H9 (cell line): ENCODE results near the gene ASMTL. TPM values are rescaled to one million over a fixed set of nuclear protein-coding genes. Genes with fewer than 3 reads are reported as not detected.
"Not testable (repeated sequence)": the region's sequence is repeated elsewhere in the genome, so short reads cannot be mapped to it uniquely, and the experiment has no call there.

Experiments used
- DNase-seq: peaks from one replicate; pipeline ENCODE4 v3.0.0-alpha.2; 2017
- H2AFZ ChIP-seq: one replicate; pipeline ENCODE4 v1.6.1; 2013; ENCODE audit warnings: mild to moderate bottlenecking, low read length, control low read depth, moderate library complexity
- H2AK5ac ChIP-seq: 2 replicates; pipeline ENCODE4 v1.6.1; 2013; ENCODE audit warnings: low read length, control low read depth, mixed read lengths; ENCODE audit not compliant: insufficient read length
- H2BK120ac ChIP-seq: one replicate; pipeline ENCODE4 v1.6.1; 2013; ENCODE audit warnings: low read depth, mild to moderate bottlenecking, low read length, control low read depth, inconsistent platforms; ENCODE audit not compliant: poor library complexity, severe bottlenecking
- H2BK12ac ChIP-seq: 2 replicates; pipeline ENCODE4 v1.6.1; 2013; ENCODE audit warnings: low read length, control low read depth, mixed read lengths, low read depth; ENCODE audit not compliant: insufficient read length
- H2BK15ac ChIP-seq: 2 replicates; pipeline ENCODE4 v1.6.1; 2013; ENCODE audit warnings: low read depth, low read length, control low read depth
- H2BK20ac ChIP-seq: one replicate; pipeline ENCODE4 v1.6.1; 2013; ENCODE audit warnings: low read depth, mild to moderate bottlenecking, low read length, control low read depth, inconsistent platforms; ENCODE audit not compliant: poor library complexity, severe bottlenecking
- H2BK5ac ChIP-seq: 2 replicates; pipeline ENCODE4 v1.6.1; 2013; ENCODE audit warnings: low read length, control low read depth, mixed read lengths; ENCODE audit not compliant: insufficient read length
- H3K14ac ChIP-seq: 2 replicates; pipeline ENCODE4 v1.6.1; 2013; ENCODE audit warnings: low read length, control low read depth; ENCODE audit not compliant: insufficient read depth
- H3K18ac ChIP-seq: 2 replicates; pipeline ENCODE4 v1.6.1; 2013; ENCODE audit warnings: low read depth, mild to moderate bottlenecking, mixed read lengths, low read length, control low read depth; ENCODE audit not compliant: insufficient read length
- H3K23ac ChIP-seq: 2 replicates; pipeline ENCODE4 v1.6.1; 2013; ENCODE audit warnings: low read length, control low read depth, mixed read lengths, low read depth; ENCODE audit not compliant: insufficient read length
- H3K23me2 ChIP-seq: 2 replicates; pipeline ENCODE4 v1.6.1; 2013; ENCODE audit warnings: low read depth, mild to moderate bottlenecking, mixed read lengths, low read length, control low read depth; ENCODE audit not compliant: insufficient read length, poor library complexity, severe bottlenecking
- H3K27ac ChIP-seq: 2 replicates; pipeline ENCODE4 v1.5.1; 2013; ENCODE audit warnings: low read length, control low read depth, mixed read lengths, low read depth; ENCODE audit not compliant: insufficient read length
- H3K27me3 ChIP-seq: 2 replicates; pipeline ENCODE4 v1.6.1; 2013; ENCODE audit warnings: low read length, control low read depth, inconsistent platforms; ENCODE audit not compliant: insufficient read depth
- H3K4ac ChIP-seq: 2 replicates; pipeline ENCODE4 v1.6.1; 2013; ENCODE audit warnings: low read depth, mild to moderate bottlenecking, control low read depth, inconsistent platforms, low read length, moderate library complexity
- H3K4me1 ChIP-seq: 2 replicates; pipeline ENCODE4 v1.6.1; 2013; ENCODE audit warnings: low read length, control low read depth, inconsistent platforms; ENCODE audit not compliant: insufficient read depth
- H3K4me2 ChIP-seq: 2 replicates; pipeline ENCODE4 v1.6.1; 2013; ENCODE audit warnings: low read length, control low read depth, mixed read lengths; ENCODE audit not compliant: insufficient read length, insufficient read depth
- H3K56ac ChIP-seq: 2 replicates; pipeline ENCODE4 v1.6.1; 2013; ENCODE audit warnings: low read depth, mild to moderate bottlenecking, mixed read lengths, low read length, control low read depth; ENCODE audit not compliant: insufficient read length
- H3K79me1 ChIP-seq: 2 replicates; pipeline ENCODE4 v1.6.1; 2013; ENCODE audit warnings: low read depth, mild to moderate bottlenecking, moderate library complexity, low read length, control low read depth, inconsistent platforms; ENCODE audit not compliant: insufficient read depth, poor library complexity, severe bottlenecking
- H3K79me2 ChIP-seq: 2 replicates; pipeline ENCODE4 v1.6.1; 2013; ENCODE audit warnings: low read length, control low read depth, inconsistent platforms; ENCODE audit not compliant: insufficient read depth
- H3K9ac ChIP-seq: 2 replicates; pipeline ENCODE4 v1.6.1; 2013; ENCODE audit warnings: low read length, control low read depth, mixed read lengths; ENCODE audit not compliant: insufficient read length; ENCODE audit errors: extremely low read depth
- H3K9me3 ChIP-seq: one replicate; pipeline ENCODE4 v1.6.1; 2013; ENCODE audit warnings: low read depth, low read length, inconsistent platforms; ENCODE audit not compliant: control insufficient read depth
- H3T11ph ChIP-seq: one replicate; pipeline ENCODE4 v1.6.1; 2013; ENCODE audit warnings: mild to moderate bottlenecking, low read length, control low read depth, inconsistent platforms
- H4K20me1 ChIP-seq: one replicate; pipeline ENCODE4 v1.6.1; 2013; ENCODE audit not compliant: control insufficient read depth, insufficient read length, insufficient read depth
- H4K5ac ChIP-seq: 2 replicates; pipeline ENCODE4 v1.6.1; 2013; ENCODE audit warnings: low read depth, mild to moderate bottlenecking, mixed read lengths, low read length, control low read depth; ENCODE audit not compliant: insufficient read length
- H4K8ac ChIP-seq: replicated peaks from 2 replicates; pipeline ENCODE4 v1.6.1; 2013; ENCODE audit warnings: low read length, control low read depth, mixed read lengths, low read depth; ENCODE audit not compliant: insufficient read length
- H4K91ac ChIP-seq: 2 replicates; pipeline ENCODE4 v1.6.1; 2013; ENCODE audit warnings: low read depth, mild to moderate bottlenecking, moderate library complexity, mixed read lengths, low read length, control low read depth; ENCODE audit not compliant: insufficient read length
- H3K27ac Mint-ChIP-seq, 3 experiments: 2 replicates in 2 of 3; 3 replicates in 1 of 3; pipeline ENCODE4 v1.8.0; 2020 to 2021; ENCODE audit warnings: mixed read lengths in 3 of 3, mild to moderate bottlenecking in 1 of 3, moderate library complexity in 1 of 3
- H3K27me3 Mint-ChIP-seq: 2 replicates; pipeline ENCODE4 v1.8.0; 2021; ENCODE audit warnings: low read depth, mild to moderate bottlenecking, moderate library complexity, mixed read lengths
- H3K36me3 Mint-ChIP-seq, 3 experiments: 2 replicates in 2 of 3; 3 replicates in 1 of 3; pipeline ENCODE4 v1.8.0; 2020 to 2021; ENCODE audit warnings: low read depth in 3 of 3, mixed read lengths in 3 of 3; ENCODE audit not compliant: insufficient read depth in 1 of 3
- H3K4me1 Mint-ChIP-seq, 2 experiments: 2 replicates each; pipeline ENCODE4 v1.8.0; 2020; ENCODE audit warnings: mixed read lengths in 2 of 2
- H3K4me3 Mint-ChIP-seq, 2 experiments: 2 replicates in 1 of 2; 3 replicates in 1 of 2; pipeline ENCODE4 v1.8.0; 2020 to 2021; ENCODE audit warnings: mild to moderate bottlenecking in 2 of 2, mixed read lengths in 2 of 2, moderate library complexity in 1 of 2
- H3K9me3 Mint-ChIP-seq, 2 experiments: 2 replicates in 1 of 2; 3 replicates in 1 of 2; pipeline ENCODE4 v1.8.0; 2020; ENCODE audit warnings: mild to moderate bottlenecking in 2 of 2, mixed read lengths in 2 of 2, moderate library complexity in 1 of 2
- CTCF ChIP-seq: fragments of 200-600 bp; sonication (generic); conservative IDR thresholded peaks from 3 replicates; pipeline ENCODE4 v1.8.0; 2021; ENCODE audit warnings: antibody characterized with exemption, mild to moderate bottlenecking
- WGBS: extraction: QIAGEN DNeasy Blood & Tissue Kit; methylation state at CpG from one replicate; pipeline ENCODE4 v1.1.7; 2013; ENCODE audit warnings: missing lambda C conversion rate, low lambda C conversion rate, mixed read lengths; ENCODE audit not compliant: insufficient read length; ENCODE audit errors: extremely low coverage; 5-methylcytosine and 5-hydroxymethylcytosine counted together
- total RNA-seq: library from RNA; stranded (reverse); gene quantifications from 2 replicates; pipeline ENCODE4 v1.2.1, GENCODE V29; 2021

ASMTL gene
- total RNA-seq, 1 experiment from 2014 or later = 59.8 TPM

DNA sequence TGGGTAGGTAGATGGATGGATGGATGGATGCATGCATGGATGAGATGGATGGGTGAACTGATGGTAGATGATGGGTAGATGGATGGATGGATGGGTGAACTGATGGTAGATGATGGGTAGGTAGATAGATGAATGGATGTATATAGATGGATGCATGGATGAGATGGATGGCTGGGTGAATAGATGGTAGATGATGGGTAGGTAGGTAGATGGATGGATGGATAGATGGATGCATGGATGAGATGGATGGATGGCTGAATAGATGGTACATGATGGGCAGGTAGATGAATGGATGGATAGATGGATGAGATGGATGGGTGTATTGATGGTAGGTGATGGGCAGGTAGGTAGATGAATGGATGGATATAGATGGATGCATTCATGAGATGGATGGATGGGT lies 45.7 kb downstream of the ASMTL start:
- Histone ChIP-seq H3K14ac (no peak overlapping the region), H2BK5ac (no peak overlapping the region), H3K4me2 (no peak overlapping the region), H2BK12ac (no peak overlapping the region), H3K79me1 (no peaks in the 10 kb centered on the region), H4K20me1 (no peaks in the 10 kb centered on the region), H3K56ac (no peak overlapping the region), H3K23me2 (no peaks in the 10 kb centered on the region), H3K9ac (no peak overlapping the region), H2AFZ (no peak overlapping the region), H4K8ac (no peak overlapping the region), H3K79me2 (no peaks in the 10 kb centered on the region), H3T11ph (no peak overlapping the region), H3K18ac (no peak overlapping the region), H2BK15ac (no peak overlapping the region), H4K5ac (no peak overlapping the region), H2AK5ac (no peak overlapping the region), H3K27ac (no peak overlapping the region), H3K27me3 (no peaks in the 10 kb centered on the region), H3K23ac (no peak overlapping the region), H3K4me1 (no peaks in the 10 kb centered on the region), H3K9me3 (no peaks in the 10 kb centered on the region), H3K4ac (no peak overlapping the region), H2BK120ac (no peak overlapping the region), H2BK20ac (no peak overlapping the region), H4K91ac (no peak overlapping the region)
- Mint-ChIP-seq H3K4me3 (no peak overlapping the region), H3K36me3 (peaks cover 1 to 17% (median 13%) of the 10 kb centered on the region in 3 experiments; a peak in 6 of 7 replicates), H3K4me1 (no peaks in the 10 kb centered on the region), H3K9me3 (no peaks in the 10 kb centered on the region), H3K27ac (no peak overlapping the region), H3K27me3 (no peaks in the 10 kb centered on the region)
- TF ChIP-seq CTCF = no peak
- DNase-seq = no peak

DNA sequence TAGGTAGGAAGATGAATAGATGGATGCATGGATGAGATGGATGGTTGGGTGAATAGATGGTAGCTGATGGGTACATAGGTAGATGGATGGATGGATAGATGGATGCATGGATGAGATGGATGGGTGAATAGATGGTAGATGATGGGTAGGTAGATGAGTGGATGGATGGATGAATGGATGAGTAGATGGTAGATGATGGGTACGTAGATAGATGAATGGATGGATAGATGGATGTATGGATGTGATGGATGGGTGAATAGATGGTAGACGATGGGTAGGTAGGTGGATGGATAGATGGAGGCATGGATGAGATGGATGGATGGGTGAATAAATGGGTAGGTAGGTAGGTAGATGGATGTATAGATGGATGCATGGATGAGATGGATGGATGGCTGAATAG lies 46.9 kb downstream of the ASMTL start:
- H3K9me3 Mint-ChIP-seq, H3K27me3 Mint-ChIP-seq, H3K4me3 Mint-ChIP-seq: not testable (repeated sequence)

More for the DNA sequence above, 46.9 kb downstream of the ASMTL start:
- H4K20me1 ChIP-seq, H3K23me2 ChIP-seq, H2BK120ac ChIP-seq, H2BK5ac ChIP-seq, H3K56ac ChIP-seq, H3K27ac ChIP-seq, H3K27me3 ChIP-seq, H3K14ac ChIP-seq, H3K9ac ChIP-seq, H2BK20ac ChIP-seq, H4K8ac ChIP-seq, H3K4ac ChIP-seq, H3K79me1 ChIP-seq, H3K4me1 Mint-ChIP-seq, H2AFZ ChIP-seq, H3K79me2 ChIP-seq, H4K91ac ChIP-seq, H3K23ac ChIP-seq, H3K18ac ChIP-seq, H2BK15ac ChIP-seq, H4K5ac ChIP-seq, H3K4me2 ChIP-seq, H3K27ac Mint-ChIP-seq, H3T11ph ChIP-seq, H3K4me1 ChIP-seq, DNase-seq, H3K9me3 ChIP-seq, H2AK5ac ChIP-seq, H2BK12ac ChIP-seq: not testable (repeated sequence)
- peaks cover 0 to 15% (median 2%) of the 10 kb centered on the region in 3 experiments; a peak in 4 of 7 replicates for H3K36me3 Mint-ChIP-seq
- WGBS = 100% methylated on average over 2 of the region's 2 CpGs
